Astrocyte (in vitro differentiated cells and primary cell): Measurements from ENCODE around the gene POU2F2. TPM values are rescaled to one million over a fixed set of nuclear protein-coding genes. Genes with fewer than 3 reads are reported as not detected.

Source experiments
- DNase-seq: peaks from one replicate; pipeline ENCODE4 v3.0.0-alpha.2; 2010; ENCODE audit warnings: low read depth
- FAIRE-seq: peaks from 2 replicates; lab custom pipeline; 2011; peaks lifted over from hg19 to GRCh38; lab: Jason Lieb, UNC
- H2AFZ ChIP-seq: 2 replicates; pipeline ENCODE4 v1.6.0; 2012; ENCODE audit warnings: low read depth, low read length, inconsistent platforms
- H3K27ac ChIP-seq: 2 replicates; pipeline ENCODE4 v1.5.1; 2011; ENCODE audit warnings: low read depth, low read length, inconsistent platforms
- H3K27me3 ChIP-seq: 2 replicates; pipeline ENCODE4 v1.6.0; 2011; ENCODE audit warnings: low read length, inconsistent platforms; ENCODE audit not compliant: insufficient read depth
- H3K36me3 ChIP-seq: 2 replicates; pipeline ENCODE4 v1.5.1; 2011; ENCODE audit warnings: low read length, inconsistent platforms; ENCODE audit not compliant: insufficient read depth
- H3K4me1 ChIP-seq: 2 replicates; pipeline ENCODE4 v1.5.1; 2011; ENCODE audit warnings: low read length, inconsistent platforms; ENCODE audit not compliant: insufficient read depth
- H3K4me2 ChIP-seq: 2 replicates; pipeline ENCODE4 v1.6.0; 2012; ENCODE audit warnings: low read length, inconsistent platforms
- H3K4me3 ChIP-seq: 2 replicates; pipeline ENCODE4 v1.5.1; 2011; ENCODE audit warnings: low read depth, mild to moderate bottlenecking, low read length, inconsistent platforms; ENCODE audit not compliant: insufficient read depth
- H3K79me2 ChIP-seq: 2 replicates; pipeline ENCODE4 v1.6.0; 2012; ENCODE audit warnings: mild to moderate bottlenecking, low read length, inconsistent platforms; ENCODE audit not compliant: insufficient read depth
- H3K9ac ChIP-seq: 2 replicates; pipeline ENCODE4 v1.6.0; 2012; ENCODE audit warnings: mild to moderate bottlenecking, low read length, inconsistent platforms
- H3K9me3 ChIP-seq: 2 replicates; pipeline ENCODE4 v1.5.1; 2012; ENCODE audit warnings: low read depth, mild to moderate bottlenecking, low read length, inconsistent platforms; ENCODE audit not compliant: insufficient read depth
- H4K20me1 ChIP-seq: 2 replicates; pipeline ENCODE4 v1.6.0; 2012; ENCODE audit warnings: low read length, inconsistent platforms; ENCODE audit not compliant: insufficient read depth
- H3K27ac Mint-ChIP-seq: one replicate; pipeline ENCODE4 v1.8.0; 2021; ENCODE audit warnings: mild to moderate bottlenecking, mixed read lengths; ENCODE audit not compliant: unreplicated experiment
- H3K27me3 Mint-ChIP-seq: one replicate; pipeline ENCODE4 v1.8.0; 2021; ENCODE audit warnings: low read depth, mixed read lengths; ENCODE audit not compliant: unreplicated experiment
- H3K36me3 Mint-ChIP-seq: one replicate; pipeline ENCODE4 v1.8.0; 2021; ENCODE audit warnings: low read depth, mixed read lengths; ENCODE audit not compliant: unreplicated experiment
- H3K4me1 Mint-ChIP-seq: one replicate; pipeline ENCODE4 v1.8.0; 2021; ENCODE audit warnings: low read depth, mixed read lengths; ENCODE audit not compliant: unreplicated experiment
- H3K4me3 Mint-ChIP-seq: one replicate; pipeline ENCODE4 v1.8.0; 2021; ENCODE audit warnings: mild to moderate bottlenecking, moderate library complexity, mixed read lengths; ENCODE audit not compliant: unreplicated experiment
- H3K9me3 Mint-ChIP-seq: one replicate; pipeline ENCODE4 v1.8.0; 2021; ENCODE audit warnings: mild to moderate bottlenecking, mixed read lengths; ENCODE audit not compliant: unreplicated experiment
- EZH2 ChIP-seq: IDR thresholded peaks from 2 replicates; pipeline ENCODE4 v1.6.1; 2012; ENCODE audit warnings: mild to moderate bottlenecking, low read length, inconsistent platforms; ENCODE audit not compliant: insufficient read depth
- total RNA-seq: library from RNA; stranded (reverse); gene quantifications from 2 replicates; pipeline ENCODE4 v1.2.1, GENCODE V29; 2021
- TF ChIP-seq, protein P1 (sequence below): IDR thresholded peaks from 2 replicates; pipeline ENCODE4 v1.5.1; 2011; ENCODE audit warnings: low read depth, mild to moderate bottlenecking, inconsistent platforms, low read length, moderate library complexity; ENCODE audit not compliant: insufficient read depth

Gene POU2F2
- total RNA-seq, 1 donor from 2014 or later: 8.3 TPM

DNA sequence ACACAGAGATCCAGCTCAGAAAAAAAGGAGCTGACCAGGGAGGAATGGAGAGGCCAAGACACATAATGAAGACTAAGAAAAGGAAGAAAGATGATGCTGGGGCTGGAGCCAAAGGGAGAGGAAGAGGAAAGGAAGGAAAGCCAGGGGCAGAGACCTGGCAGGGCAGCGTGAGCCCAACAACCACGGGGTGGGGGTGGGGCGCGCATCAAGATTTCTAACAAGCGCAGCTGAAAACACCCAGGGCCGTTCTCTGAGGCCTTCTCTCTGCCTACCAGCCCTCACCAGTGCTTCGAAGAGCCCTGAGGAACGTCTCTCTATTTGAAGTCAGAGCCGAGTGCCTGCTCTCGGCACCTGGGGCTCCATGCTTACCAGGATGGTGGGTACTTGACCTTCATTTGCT, 23.6 kb upstream of the POU2F2 start:
- H3K4me1 Mint-ChIP-seq: no peaks in the 10 kb centered on the region
- H3K36me3 Mint-ChIP-seq: peaks cover 6% of the 10 kb centered on the region
- FAIRE-seq (no peak), DNase-seq (no peak)
- no peak overlapping the region for H3K4me3 Mint-ChIP-seq
- peaks cover 1% of the 10 kb centered on the region for H3K9me3 Mint-ChIP-seq
- H3K27me3 ChIP-seq: peaks cover 44% of the 10 kb centered on the region
- H4K20me1 ChIP-seq: peaks cover 5% of the 10 kb centered on the region
- peaks cover 79% of the 10 kb centered on the region for H3K27me3 Mint-ChIP-seq
- H3K36me3 ChIP-seq: no peaks in the 10 kb centered on the region
- H3K27ac ChIP-seq: no peak overlapping the region
- no peaks in the 10 kb centered on the region for H3K4me1 ChIP-seq
- no peak overlapping the region for H2AFZ ChIP-seq
- no peak overlapping the region for H3K9ac ChIP-seq
- no peak overlapping the region for H3K4me3 ChIP-seq
- H3K4me2 ChIP-seq: no peak overlapping the region
- TF ChIP-seq, protein P1, sequence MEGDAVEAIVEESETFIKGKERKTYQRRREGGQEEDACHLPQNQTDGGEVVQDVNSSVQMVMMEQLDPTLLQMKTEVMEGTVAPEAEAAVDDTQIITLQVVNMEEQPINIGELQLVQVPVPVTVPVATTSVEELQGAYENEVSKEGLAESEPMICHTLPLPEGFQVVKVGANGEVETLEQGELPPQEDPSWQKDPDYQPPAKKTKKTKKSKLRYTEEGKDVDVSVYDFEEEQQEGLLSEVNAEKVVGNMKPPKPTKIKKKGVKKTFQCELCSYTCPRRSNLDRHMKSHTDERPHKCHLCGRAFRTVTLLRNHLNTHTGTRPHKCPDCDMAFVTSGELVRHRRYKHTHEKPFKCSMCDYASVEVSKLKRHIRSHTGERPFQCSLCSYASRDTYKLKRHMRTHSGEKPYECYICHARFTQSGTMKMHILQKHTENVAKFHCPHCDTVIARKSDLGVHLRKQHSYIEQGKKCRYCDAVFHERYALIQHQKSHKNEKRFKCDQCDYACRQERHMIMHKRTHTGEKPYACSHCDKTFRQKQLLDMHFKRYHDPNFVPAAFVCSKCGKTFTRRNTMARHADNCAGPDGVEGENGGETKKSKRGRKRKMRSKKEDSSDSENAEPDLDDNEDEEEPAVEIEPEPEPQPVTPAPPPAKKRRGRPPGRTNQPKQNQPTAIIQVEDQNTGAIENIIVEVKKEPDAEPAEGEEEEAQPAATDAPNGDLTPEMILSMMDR: no peak
- no peak for TF ChIP-seq EZH2
- no peaks in the 10 kb centered on the region for H3K9me3 ChIP-seq
- no peak overlapping the region for H3K27ac Mint-ChIP-seq
- no peaks in the 10 kb centered on the region for H3K79me2 ChIP-seq

DNA sequence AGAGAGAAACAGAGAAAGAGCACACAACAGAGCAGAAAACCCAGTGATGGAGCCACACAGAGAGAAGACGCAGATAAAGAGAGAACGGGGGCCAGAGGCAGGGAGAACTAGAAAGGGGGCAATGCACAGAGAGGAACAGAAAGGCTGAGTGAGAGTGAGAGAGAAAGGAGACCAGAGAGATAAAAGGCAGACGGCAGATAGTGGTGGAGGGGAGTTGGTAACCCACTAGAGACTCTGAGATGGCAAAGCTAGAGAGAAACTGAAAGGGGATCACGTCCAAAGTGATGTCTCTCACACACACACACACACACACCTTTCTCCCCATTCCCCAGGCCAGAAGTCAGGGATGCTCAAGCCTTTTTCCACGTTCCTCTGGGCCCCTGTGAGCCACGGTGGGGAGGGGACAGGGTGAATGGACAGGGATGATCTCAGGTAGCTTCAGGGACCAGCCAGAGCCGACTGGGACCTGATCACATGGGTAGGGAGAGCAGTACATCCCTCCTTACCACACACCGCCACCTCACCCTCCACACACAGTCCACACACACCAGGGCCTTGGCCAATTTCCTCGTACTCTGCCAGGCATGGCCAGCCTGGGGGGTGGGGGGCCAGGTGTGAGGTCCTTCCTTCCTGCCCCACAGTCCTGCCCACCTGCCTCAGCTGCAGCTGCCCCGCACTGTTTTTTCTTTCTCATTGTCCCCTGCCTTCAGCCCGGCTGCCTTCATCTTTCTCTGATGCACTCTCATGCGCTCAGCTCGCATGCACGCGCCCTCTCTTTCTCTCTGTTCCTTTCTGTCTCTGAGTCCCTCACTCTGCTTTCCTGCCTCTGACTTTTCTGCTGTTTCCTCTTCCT, 22.5 kb upstream of the POU2F2 start:
- H3K27ac ChIP-seq: no peak overlapping the region
- peaks cover 42% of the 10 kb centered on the region for H3K27me3 ChIP-seq
- H3K79me2 ChIP-seq: no peaks in the 10 kb centered on the region
- no peak overlapping the region for H3K4me2 ChIP-seq
- Mint-ChIP-seq H3K27ac (no peak overlapping the region), H3K9me3 (peaks cover 1% of the 10 kb centered on the region), H3K36me3 (peaks cover 6% of the 10 kb centered on the region), H3K4me1 (no peaks in the 10 kb centered on the region), H3K4me3 (peak overlapping the region; percentile 13), H3K27me3 (peaks cover 74% of the 10 kb centered on the region)
- TF ChIP-seq EZH2: no peak
- TF ChIP-seq, protein P1: no peak
- DNase-seq: no peak
- H3K4me1 ChIP-seq: no peaks in the 10 kb centered on the region
- peaks cover 5% of the 10 kb centered on the region for H4K20me1 ChIP-seq
- no peaks in the 10 kb centered on the region for H3K36me3 ChIP-seq
- H2AFZ ChIP-seq: no peak overlapping the region
- H3K4me3 ChIP-seq: no peak overlapping the region
- FAIRE-seq: no peak
- no peak overlapping the region for H3K9ac ChIP-seq
- H3K9me3 ChIP-seq: no peaks in the 10 kb centered on the region
